ENCODE data around the gene CPXM1.

Gene CPXM1

DNA sequence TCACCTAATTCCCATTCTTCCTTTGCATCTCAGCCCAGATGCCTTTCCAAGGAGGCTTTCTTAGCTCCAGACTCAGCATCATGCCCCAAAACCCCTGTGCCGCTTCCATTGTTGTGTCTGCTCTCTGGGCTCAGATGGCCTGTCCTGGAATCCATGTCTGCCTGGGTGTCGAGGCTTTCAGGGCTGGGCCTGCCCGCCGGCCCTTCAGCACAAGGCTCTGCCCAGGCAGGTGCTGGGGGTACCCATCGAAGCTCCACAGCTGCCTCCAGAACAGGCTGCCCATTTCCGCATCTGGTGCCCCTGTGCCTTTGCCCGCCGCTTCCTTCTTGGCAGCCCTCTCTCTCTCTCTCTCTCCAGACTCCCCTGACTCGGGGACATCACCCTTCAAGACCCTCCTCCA, 1.2 kb downstream of the CPXM1 start:
- H3K36me3 ChIP-seq (ENCODE audit: control insufficient read depth, insufficient read depth, low read length) = peaks cover 40% of the 10 kb centered on the region
- no peak overlapping the region for H3K27ac ChIP-seq (ENCODE audit: low read depth, low read length)
- peak overlapping the region; percentile 96 for H3K4me3 ChIP-seq (ENCODE audit: low read depth, low read length)
- H3K9me3 ChIP-seq (ENCODE audit: control insufficient read depth, insufficient read depth, low read length) = no peaks in the 10 kb centered on the region
- peaks cover 13% of the 10 kb centered on the region; the same call in 1 of the 2 replicates for H3K4me1 ChIP-seq (ENCODE audit: control insufficient read depth, insufficient read depth, low read length)
- H3K9ac ChIP-seq (ENCODE audit: low read depth, low read length) = no peak overlapping the region
- H3K27me3 ChIP-seq (ENCODE audit: control insufficient read depth, insufficient read depth, low read length) = peaks cover 47% of the 10 kb centered on the region

GRCh38 chr20:2798814-2799213, 1.6 kb downstream of the CPXM1 start:
- Histone ChIP-seq H3K9me3 (ENCODE audit: control insufficient read depth, insufficient read depth, low read length) (no peaks in the 10 kb centered on the region), H3K27me3 (ENCODE audit: control insufficient read depth, insufficient read depth, low read length) (peaks cover 43% of the 10 kb centered on the region), H3K4me1 (ENCODE audit: control insufficient read depth, insufficient read depth, low read length) (peaks cover 13% of the 10 kb centered on the region; the same call in 1 of the 2 replicates), H3K27ac (ENCODE audit: low read depth, low read length) (peak overlapping the region; percentile 2), H3K4me3 (ENCODE audit: low read depth, low read length) (peak overlapping the region; percentile 96; the same call in 1 of the 2 replicates), H3K9ac (ENCODE audit: low read depth, low read length) (no peak overlapping the region), H3K36me3 (ENCODE audit: control insufficient read depth, insufficient read depth, low read length) (peaks cover 40% of the 10 kb centered on the region)

- H3K27ac ChIP-seq (ENCODE audit: low read depth, low read length) = peak overlapping the region; percentile 2
- H3K4me3 ChIP-seq (ENCODE audit: low read depth, low read length) = no peak overlapping the region
- H3K9ac ChIP-seq (ENCODE audit: low read depth, low read length) = no peak overlapping the region
- peaks cover 37% of the 10 kb centered on the region for H3K27me3 ChIP-seq (ENCODE audit: control insufficient read depth, insufficient read depth, low read length)
- H3K4me1 ChIP-seq (ENCODE audit: control insufficient read depth, insufficient read depth, low read length) = peaks cover 13% of the 10 kb centered on the region; the same call in 1 of the 2 replicates
- H3K9me3 ChIP-seq (ENCODE audit: control insufficient read depth, insufficient read depth, low read length) = no peaks in the 10 kb centered on the region
- peaks cover 40% of the 10 kb centered on the region for H3K36me3 ChIP-seq (ENCODE audit: control insufficient read depth, insufficient read depth, low read length)
These were observed 2.2 kb downstream of the CPXM1 start for GRCh38 chr20:2798095-2798805.

GRCh38 chr20:2797136-2797983, 3.1 kb downstream of the CPXM1 start:
- Histone ChIP-seq H3K27ac (ENCODE audit: low read depth, low read length) (no peak overlapping the region), H3K36me3 (ENCODE audit: control insufficient read depth, insufficient read depth, low read length) (peaks cover 40% of the 10 kb centered on the region), H3K9ac (ENCODE audit: low read depth, low read length) (no peak overlapping the region), H3K27me3 (ENCODE audit: control insufficient read depth, insufficient read depth, low read length) (peaks cover 28% of the 10 kb centered on the region), H3K4me3 (ENCODE audit: low read depth, low read length) (no peak overlapping the region), H3K9me3 (ENCODE audit: control insufficient read depth, insufficient read depth, low read length) (no peaks in the 10 kb centered on the region), H3K4me1 (ENCODE audit: control insufficient read depth, insufficient read depth, low read length) (peaks cover 13% of the 10 kb centered on the region; the same call in 1 of the 2 replicates)

DNA sequence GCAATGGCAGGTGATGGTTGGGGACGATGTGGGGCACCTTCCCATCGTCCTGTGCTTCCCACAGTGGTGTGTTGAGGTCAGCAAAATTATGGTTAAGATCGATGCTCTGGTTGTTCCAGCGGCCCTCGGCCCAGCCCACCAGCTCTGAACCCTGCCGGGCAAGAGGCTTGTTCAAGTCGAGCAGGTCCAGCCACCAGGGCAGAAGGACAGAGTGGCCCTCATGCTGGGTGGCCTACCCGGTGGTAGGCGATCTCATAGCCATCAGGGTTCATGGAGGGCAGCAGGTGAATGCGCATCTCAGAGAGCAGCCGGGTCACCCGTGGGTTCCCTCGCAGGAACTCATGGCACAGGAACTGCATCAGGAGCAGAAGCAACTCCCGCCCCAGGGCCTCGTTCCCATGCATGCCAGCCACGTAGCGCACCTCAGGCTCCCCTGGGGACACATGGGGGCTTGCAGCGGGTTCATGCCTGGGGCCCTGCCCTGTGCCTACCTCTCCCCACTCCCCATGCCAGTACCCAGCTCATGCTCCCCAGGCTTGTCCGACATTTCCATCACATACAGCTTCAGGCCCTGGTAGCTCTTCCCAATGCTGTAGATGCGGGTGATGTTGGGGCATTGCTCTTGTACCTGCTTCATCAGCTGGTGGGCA, 4.3 kb downstream of the CPXM1 start:
- H3K36me3 ChIP-seq (ENCODE audit: control insufficient read depth, insufficient read depth, low read length) = peaks cover 40% of the 10 kb centered on the region
- no peak overlapping the region for H3K27ac ChIP-seq (ENCODE audit: low read depth, low read length)
- H3K4me3 ChIP-seq (ENCODE audit: low read depth, low read length) = no peak overlapping the region
- peaks cover 9% of the 10 kb centered on the region; the same call in 1 of the 2 replicates for H3K4me1 ChIP-seq (ENCODE audit: control insufficient read depth, insufficient read depth, low read length)
- no peaks in the 10 kb centered on the region for H3K9me3 ChIP-seq (ENCODE audit: control insufficient read depth, insufficient read depth, low read length)
- H3K27me3 ChIP-seq (ENCODE audit: control insufficient read depth, insufficient read depth, low read length) = peaks cover 16% of the 10 kb centered on the region
- H3K9ac ChIP-seq (ENCODE audit: low read depth, low read length) = no peak overlapping the region

GRCh38 chr20:2795451-2795850, 5.0 kb downstream of the CPXM1 start:
- no peak overlapping the region for H3K27ac ChIP-seq (ENCODE audit: low read depth, low read length)
- 0 out of 2 replicates have a peak, but pooled peaks cover 10% of the 10 kb centered on the region for H3K27me3 ChIP-seq (ENCODE audit: control insufficient read depth, insufficient read depth, low read length)
- no peak overlapping the region for H3K4me3 ChIP-seq (ENCODE audit: low read depth, low read length)
- H3K4me1 ChIP-seq (ENCODE audit: control insufficient read depth, insufficient read depth, low read length) = peaks cover 5% of the 10 kb centered on the region; the same call in 1 of the 2 replicates
- H3K9me3 ChIP-seq (ENCODE audit: control insufficient read depth, insufficient read depth, low read length) = no peaks in the 10 kb centered on the region
- H3K9ac ChIP-seq (ENCODE audit: low read depth, low read length) = no peak overlapping the region
- peaks cover 40% of the 10 kb centered on the region for H3K36me3 ChIP-seq (ENCODE audit: control insufficient read depth, insufficient read depth, low read length)

- Histone ChIP-seq H3K27me3 (ENCODE audit: control insufficient read depth, insufficient read depth, low read length) (0 out of 2 replicates have a peak, but pooled peaks cover 6% of the 10 kb centered on the region), H3K4me1 (ENCODE audit: control insufficient read depth, insufficient read depth, low read length) (peaks cover 5% of the 10 kb centered on the region; the same call in 1 of the 2 replicates), H3K9me3 (ENCODE audit: control insufficient read depth, insufficient read depth, low read length) (no peaks in the 10 kb centered on the region), H3K9ac (ENCODE audit: low read depth, low read length) (no peak overlapping the region), H3K27ac (ENCODE audit: low read depth, low read length) (no peak overlapping the region), H3K36me3 (ENCODE audit: control insufficient read depth, insufficient read depth, low read length) (peaks cover 40% of the 10 kb centered on the region), H3K4me3 (ENCODE audit: low read depth, low read length) (no peak overlapping the region)
These were observed 5.5 kb downstream of the CPXM1 start for GRCh38 chr20:2794866-2795447.

DNA sequence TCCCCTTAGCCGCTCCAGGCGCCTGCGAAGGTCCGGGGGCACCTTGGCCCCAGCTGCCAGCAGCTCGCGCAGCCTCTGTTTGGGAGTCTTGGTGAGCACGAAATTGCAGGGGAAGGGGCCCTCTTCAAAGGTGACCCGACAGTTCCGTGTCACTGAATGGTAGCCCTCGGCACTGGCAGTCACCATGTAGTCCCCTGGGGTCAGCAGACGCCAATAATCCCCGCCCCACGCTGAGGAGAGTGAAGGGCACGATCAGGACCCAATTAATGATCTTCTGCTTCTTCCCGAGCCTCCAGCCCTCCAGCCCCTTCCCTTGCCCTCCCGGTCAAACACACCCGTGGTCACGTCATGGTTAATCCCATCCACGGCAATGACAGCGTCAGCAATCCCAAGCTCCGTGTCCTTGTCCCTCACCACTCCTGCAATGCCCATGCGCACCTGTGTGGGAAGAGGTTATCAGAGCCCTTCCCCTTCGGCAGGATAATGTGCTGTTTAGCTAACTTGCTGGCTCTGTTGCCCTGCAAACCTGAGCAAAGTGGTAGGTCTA, 6.2 kb downstream of the CPXM1 start:
- Histone ChIP-seq H3K4me3 (ENCODE audit: low read depth, low read length) (no peak overlapping the region), H3K27ac (ENCODE audit: low read depth, low read length) (no peak overlapping the region), H3K9me3 (ENCODE audit: control insufficient read depth, insufficient read depth, low read length) (no peaks in the 10 kb centered on the region), H3K27me3 (ENCODE audit: control insufficient read depth, insufficient read depth, low read length) (0 out of 2 replicates have a peak, but pooled peaks cover 1% of the 10 kb centered on the region), H3K4me1 (ENCODE audit: control insufficient read depth, insufficient read depth, low read length) (no peaks in the 10 kb centered on the region; the same call in 1 of the 2 replicates), H3K9ac (ENCODE audit: low read depth, low read length) (no peak overlapping the region), H3K36me3 (ENCODE audit: control insufficient read depth, insufficient read depth, low read length) (peaks cover 40% of the 10 kb centered on the region)

DNA sequence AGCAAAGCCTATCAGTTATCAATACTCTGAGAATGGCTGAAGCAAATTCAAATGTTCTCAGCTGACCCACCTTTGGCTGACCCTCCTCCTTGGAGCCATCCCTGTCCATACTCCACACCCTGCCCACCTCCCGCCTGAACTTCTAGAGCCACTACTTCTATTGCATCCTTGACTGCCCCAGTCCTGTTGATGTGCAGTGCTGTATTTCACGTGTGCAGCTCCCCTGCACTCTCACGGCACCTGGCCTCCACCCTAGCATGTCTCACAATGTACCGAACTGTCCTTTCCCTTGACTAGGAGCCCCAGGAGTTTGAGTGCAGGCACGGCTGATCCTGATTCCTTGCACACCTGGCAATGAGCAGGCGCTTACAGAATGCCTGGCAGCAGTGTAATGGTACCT, 7.0 kb downstream of the CPXM1 start:
- H3K4me1 ChIP-seq (ENCODE audit: control insufficient read depth, insufficient read depth, low read length) = no peaks in the 10 kb centered on the region
- H3K9me3 ChIP-seq (ENCODE audit: control insufficient read depth, insufficient read depth, low read length) = no peaks in the 10 kb centered on the region
- no peak overlapping the region for H3K4me3 ChIP-seq (ENCODE audit: low read depth, low read length)
- H3K9ac ChIP-seq (ENCODE audit: low read depth, low read length) = no peak overlapping the region
- H3K27me3 ChIP-seq (ENCODE audit: control insufficient read depth, insufficient read depth, low read length) = no peaks in the 10 kb centered on the region
- H3K36me3 ChIP-seq (ENCODE audit: control insufficient read depth, insufficient read depth, low read length) = peaks cover 40% of the 10 kb centered on the region
- no peak overlapping the region for H3K27ac ChIP-seq (ENCODE audit: low read depth, low read length)

- H3K36me3 ChIP-seq (ENCODE audit: control insufficient read depth, insufficient read depth, low read length) = no peaks in the 10 kb centered on the region
- no peak overlapping the region for H3K4me3 ChIP-seq (ENCODE audit: low read depth, low read length)
- no peaks in the 10 kb centered on the region for H3K9me3 ChIP-seq (ENCODE audit: control insufficient read depth, insufficient read depth, low read length)
- H3K27me3 ChIP-seq (ENCODE audit: control insufficient read depth, insufficient read depth, low read length) = no peaks in the 10 kb centered on the region
- no peaks in the 10 kb centered on the region for H3K4me1 ChIP-seq (ENCODE audit: control insufficient read depth, insufficient read depth, low read length)
- no peak overlapping the region for H3K9ac ChIP-seq (ENCODE audit: low read depth, low read length)
- no peak overlapping the region for H3K27ac ChIP-seq (ENCODE audit: low read depth, low read length)
These were observed 16.4 kb downstream of the CPXM1 start for GRCh38 chr20:2783908-2784566.
